Measurements from ENCODE around the gene SLC17A3. TPM values are rescaled to one million over a fixed set of nuclear protein-coding genes. Genes with fewer than 3 reads are reported as not detected.

SLC17A3 gene
- total RNA-seq, 2 experiments from 2014 or later, result 0.62 to 0.75 TPM

DNA sequence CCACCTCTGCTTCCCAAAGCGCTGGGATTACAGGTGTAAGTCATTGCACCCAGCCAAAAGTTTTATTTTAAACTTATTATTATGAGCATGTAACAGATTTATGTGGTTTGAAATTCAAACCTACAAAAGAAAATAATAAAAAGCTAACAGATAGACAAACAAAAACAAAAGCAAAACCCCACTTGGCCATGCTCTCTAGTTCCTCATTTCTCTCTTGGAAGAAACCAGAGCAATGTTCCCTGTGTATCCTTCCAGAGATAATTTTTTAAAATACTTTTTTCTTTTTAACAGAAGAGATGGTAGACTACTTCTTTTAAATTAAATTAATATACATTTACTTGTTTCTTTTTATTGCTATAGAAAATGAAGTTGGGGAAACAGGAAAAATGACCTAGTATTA, 28.0 kb upstream of the SLC17A3 start:
- H3K4me3 Mint-ChIP-seq, result no peak overlapping the region
- no peaks in the 10 kb centered on the region for H3K9me3 Mint-ChIP-seq
- no peaks in the 10 kb centered on the region for H3K27me3 Mint-ChIP-seq
- ChIA-PET CTCF (interaction anchor here (0.8 to 1.6 kb wide), 3 partner anchors 9 to 91 kb away, joined by 3 to 5 read pairs (median 3); no protein-coding TSS in a partner anchor), POLR2A (no interaction called here)
- DNase-seq, result no peak
- H3K36me3 Mint-ChIP-seq (ENCODE audit: low read depth), result no peaks in the 10 kb centered on the region
- H3K4me1 Mint-ChIP-seq, result no peaks in the 10 kb centered on the region
- H3K27ac Mint-ChIP-seq, result no peak overlapping the region

DNA sequence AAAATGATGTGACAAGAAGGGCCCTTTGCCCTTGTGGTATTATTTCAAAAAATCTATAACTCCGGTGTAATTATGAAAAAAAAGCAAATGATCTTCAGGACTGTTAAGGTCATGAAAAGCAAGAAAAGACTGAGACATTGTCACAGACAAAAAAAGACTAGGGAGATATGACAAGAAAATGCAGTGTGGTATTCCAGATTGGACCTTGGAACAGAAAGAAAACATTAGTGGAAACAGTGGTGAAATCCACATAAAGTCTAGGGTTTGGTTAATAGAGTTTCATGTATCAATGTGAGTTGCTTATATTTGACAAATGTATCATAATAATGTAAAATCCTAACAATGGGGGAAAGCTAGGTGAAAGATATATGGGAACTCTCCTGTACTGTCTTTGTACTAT, 26.8 kb upstream of the SLC17A3 start:
- no peak overlapping the region for H3K4me3 Mint-ChIP-seq
- H3K36me3 Mint-ChIP-seq (ENCODE audit: low read depth), result no peaks in the 10 kb centered on the region
- DNase-seq, result no peak
- no peak overlapping the region for H3K27ac Mint-ChIP-seq
- H3K9me3 Mint-ChIP-seq, result no peaks in the 10 kb centered on the region
- CTCF ChIA-PET, result interaction anchor here (0.6 to 1.6 kb wide), 5 partner anchors 10 to 137 kb away, joined by 3 to 5 read pairs (median 4); no protein-coding TSS in a partner anchor
- H3K4me1 Mint-ChIP-seq, result no peaks in the 10 kb centered on the region
- POLR2A ChIA-PET, result no interaction called here
- no peaks in the 10 kb centered on the region for H3K27me3 Mint-ChIP-seq

- Mint-ChIP-seq H3K36me3 (ENCODE audit: low read depth) (no peaks in the 10 kb centered on the region), H3K9me3 (no peaks in the 10 kb centered on the region), H3K4me1 (no peaks in the 10 kb centered on the region), H3K27ac (no peak overlapping the region), H3K27me3 (no peaks in the 10 kb centered on the region), H3K4me3 (no peak overlapping the region)
- ChIA-PET CTCF (interaction anchor here (1.0 to 1.8 kb wide), 3 partner anchors 8 to 136 kb away, joined by 3 to 7 read pairs (median 4); no protein-coding TSS in a partner anchor), POLR2A (no interaction called here)
- DNase-seq, result no peak
Observed at GRCh38 chr6:25899580-25900408, 25.8 kb upstream of the SLC17A3 start.

- Mint-ChIP-seq H3K4me1 (no peaks in the 10 kb centered on the region), H3K27me3 (no peaks in the 10 kb centered on the region), H3K27ac (no peak overlapping the region), H3K9me3 (no peaks in the 10 kb centered on the region), H3K36me3 (ENCODE audit: low read depth) (no peaks in the 10 kb centered on the region), H3K4me3 (no peak overlapping the region)
- POLR2A ChIA-PET, result no interaction called here
- no peak for DNase-seq
- CTCF ChIA-PET, result interaction anchor here (0.6 to 1.8 kb wide), 5 partner anchors 8 to 27 kb away, joined by 3 to 7 read pairs (median 3); no protein-coding TSS in a partner anchor
Observed at GRCh38 chr6:25899123-25899522, 25.1 kb upstream of the SLC17A3 start.

- Mint-ChIP-seq H3K27ac (no peak overlapping the region), H3K4me3 (no peak overlapping the region), H3K9me3 (no peaks in the 10 kb centered on the region), H3K36me3 (ENCODE audit: low read depth) (no peaks in the 10 kb centered on the region), H3K4me1 (no peaks in the 10 kb centered on the region), H3K27me3 (no peaks in the 10 kb centered on the region)
- ChIA-PET POLR2A (no interaction called here), CTCF (interaction anchor here (0.6 to 1.8 kb wide), 5 partner anchors 7 to 27 kb away, joined by 3 to 7 read pairs (median 3); no protein-coding TSS in a partner anchor)
- no peak for DNase-seq
Observed at GRCh38 chr6:25898289-25898977, 24.4 kb upstream of the SLC17A3 start.

DNA sequence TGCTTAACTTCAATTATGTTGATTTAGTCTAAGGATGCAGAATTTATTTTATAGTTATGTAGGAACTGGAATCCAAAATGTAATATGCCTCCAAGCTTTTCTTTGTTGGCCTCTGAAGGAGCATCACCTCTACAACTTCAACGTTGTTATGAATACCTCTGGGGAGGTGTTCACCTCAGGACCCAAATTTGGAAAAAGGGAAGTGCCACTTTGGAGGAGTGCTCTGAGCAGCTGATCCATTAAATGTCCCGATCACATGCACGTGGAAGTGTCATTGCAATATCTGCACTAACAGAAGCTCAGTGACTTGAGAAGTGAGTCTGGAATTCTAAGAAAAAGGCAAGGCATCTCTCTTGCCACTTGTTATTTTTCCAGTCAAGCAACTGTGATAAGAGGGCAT, 22.2 kb upstream of the SLC17A3 start:
- DNase-seq, result no peak
- ChIA-PET CTCF (interaction anchor here (1.1 kb wide), 1 partner anchor 14 kb away, joined by 6 read pairs; no protein-coding TSS in a partner anchor), POLR2A (no interaction called here)
- H3K27ac Mint-ChIP-seq, result no peak overlapping the region
- H3K36me3 Mint-ChIP-seq (ENCODE audit: low read depth), result no peaks in the 10 kb centered on the region
- H3K4me3 Mint-ChIP-seq, result no peak overlapping the region
- H3K9me3 Mint-ChIP-seq, result no peaks in the 10 kb centered on the region
- no peaks in the 10 kb centered on the region for H3K27me3 Mint-ChIP-seq
- H3K4me1 Mint-ChIP-seq, result no peaks in the 10 kb centered on the region

- no peaks in the 10 kb centered on the region for H3K4me1 Mint-ChIP-seq
- no peaks in the 10 kb centered on the region for H3K27me3 Mint-ChIP-seq
- DNase-seq, result no peak
- no peaks in the 10 kb centered on the region for H3K9me3 Mint-ChIP-seq
- ChIA-PET POLR2A (no interaction called here), CTCF (interaction anchor here (1.1 kb wide), 1 partner anchor 13 kb away, joined by 6 read pairs; no protein-coding TSS in a partner anchor)
- no peaks in the 10 kb centered on the region for H3K36me3 Mint-ChIP-seq (ENCODE audit: low read depth)
- no peak overlapping the region for H3K4me3 Mint-ChIP-seq
- H3K27ac Mint-ChIP-seq, result no peak overlapping the region
Observed at GRCh38 chr6:25895771-25896170, 21.7 kb upstream of the SLC17A3 start.

- no peak overlapping the region for H3K27ac Mint-ChIP-seq
- H3K9me3 Mint-ChIP-seq, result no peaks in the 10 kb centered on the region
- CTCF ChIA-PET, result no interaction called here
- H3K36me3 Mint-ChIP-seq (ENCODE audit: low read depth), result no peaks in the 10 kb centered on the region
- H3K27me3 Mint-ChIP-seq, result peaks cover 2% of the 10 kb centered on the region
- H3K4me3 Mint-ChIP-seq, result no peak overlapping the region
- no peak for DNase-seq
- POLR2A ChIA-PET, result interaction anchor here (0.6 kb wide), 1 partner anchor 59 kb away, joined by 5 read pairs; no protein-coding TSS in a partner anchor
- H3K4me1 Mint-ChIP-seq, result no peaks in the 10 kb centered on the region
Observed at GRCh38 chr6:25893778-25894177, 19.7 kb upstream of the SLC17A3 start.

DNA sequence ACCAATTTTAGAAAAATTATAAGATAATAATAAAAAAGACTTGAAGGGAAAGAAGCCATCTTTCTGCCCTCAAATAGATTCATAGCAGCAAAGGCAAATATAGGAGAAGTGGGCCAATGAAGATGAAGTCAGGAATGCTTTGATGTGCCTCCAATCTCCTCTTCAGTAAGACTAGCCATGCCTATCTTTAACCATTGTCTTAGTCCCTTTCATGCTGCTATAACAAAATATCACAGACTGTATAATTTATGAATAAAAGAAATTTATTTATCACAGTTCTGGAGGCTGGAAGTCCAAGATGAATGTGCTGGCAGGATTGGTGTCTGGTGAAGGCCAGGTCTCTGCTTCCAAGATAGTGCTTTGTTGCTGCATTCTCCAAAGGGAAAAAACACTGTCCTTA, 18.8 kb upstream of the SLC17A3 start:
- no peak for DNase-seq
- Mint-ChIP-seq H3K4me3 (no peak overlapping the region), H3K9me3 (no peaks in the 10 kb centered on the region), H3K27me3 (peaks cover 2% of the 10 kb centered on the region), H3K4me1 (no peaks in the 10 kb centered on the region), H3K36me3 (ENCODE audit: low read depth) (no peaks in the 10 kb centered on the region), H3K27ac (no peak overlapping the region)
- ChIA-PET POLR2A (no interaction called here), CTCF (no interaction called here)

GRCh38 chr6:25889877-25890853, 16.1 kb upstream of the SLC17A3 start:
- Mint-ChIP-seq H3K4me1 (no peaks in the 10 kb centered on the region), H3K27me3 (peaks cover 2% of the 10 kb centered on the region), H3K9me3 (no peaks in the 10 kb centered on the region), H3K27ac (no peak overlapping the region), H3K4me3 (no peak overlapping the region), H3K36me3 (ENCODE audit: low read depth) (no peaks in the 10 kb centered on the region)
- peak; percentile 15 for DNase-seq
- ChIA-PET CTCF (interaction anchor here (1.8 kb wide), 1 partner anchor 8 kb away, joined by 4 read pairs; no protein-coding TSS in a partner anchor), POLR2A (no interaction called here)

- Mint-ChIP-seq H3K27me3 (peaks cover 2% of the 10 kb centered on the region), H3K36me3 (ENCODE audit: low read depth) (no peaks in the 10 kb centered on the region), H3K4me3 (no peak overlapping the region), H3K9me3 (no peaks in the 10 kb centered on the region), H3K4me1 (no peaks in the 10 kb centered on the region), H3K27ac (no peak overlapping the region)
- no peak for DNase-seq
- CTCF ChIA-PET, result interaction anchor here (1.2 kb wide), 1 partner anchor 10 kb away, joined by 3 read pairs; no protein-coding TSS in a partner anchor
- POLR2A ChIA-PET, result no interaction called here
Observed at GRCh38 chr6:25888626-25889025, 14.6 kb upstream of the SLC17A3 start.

GRCh38 chr6:25886066-25886465, 12.0 kb upstream of the SLC17A3 start:
- Mint-ChIP-seq H3K27ac (no peak overlapping the region), H3K9me3 (no peaks in the 10 kb centered on the region), H3K4me3 (no peak overlapping the region), H3K4me1 (peaks cover 10% of the 10 kb centered on the region), H3K27me3 (peaks cover 2% of the 10 kb centered on the region), H3K36me3 (ENCODE audit: low read depth) (no peaks in the 10 kb centered on the region)
- ChIA-PET CTCF (no interaction called here), POLR2A (no interaction called here)
- no peak for DNase-seq
